GM23338 (cell line): ENCODE results near the gene PAM. TPM values are rescaled to one million over a fixed set of nuclear protein-coding genes. Genes with fewer than 3 reads are reported as not detected.

ENCODE experiments used
- ATAC-seq: fragments of 200-7000 bp; cut with Tn5 transposase; 3 replicates; pipeline ENCODE4 v1.9.1; 2020
- DNase-seq: peaks from one replicate; pipeline ENCODE4 v3.0.0-alpha.2; 2015; ENCODE audit warnings: low spot score
- H2AFZ ChIP-seq: fragments of 200-600 bp; sonication (generic); 2 replicates; pipeline ENCODE4 v1.8.0; 2016; ENCODE audit warnings: antibody characterized with exemption, mild to moderate bottlenecking, moderate library complexity
- H3F3A ChIP-seq: fragments of 200-600 bp; sonication (generic); replicated peaks from 2 replicates; pipeline ENCODE4 v1.8.0; 2017; ENCODE audit warnings: antibody characterized with exemption, mixed run types, low read depth
- H3K27ac ChIP-seq: fragments of 200-600 bp; sonication (generic); 2 replicates; pipeline ENCODE4 v1.6.1; 2016; ENCODE audit warnings: low read depth
- H3K27me3 ChIP-seq: fragments of 200-600 bp; sonication (generic); 2 replicates; pipeline ENCODE4 v1.8.0; 2016; ENCODE audit warnings: mild to moderate bottlenecking, mixed run types, moderate library complexity; ENCODE audit not compliant: insufficient read depth
- H3K36me3 ChIP-seq: fragments of 200-600 bp; sonication (generic); 2 replicates; pipeline ENCODE4 v1.8.0; 2016; ENCODE audit warnings: mild to moderate bottlenecking; ENCODE audit not compliant: insufficient read depth
- H3K4me1 ChIP-seq: fragments of 200-600 bp; sonication (generic); 2 replicates; pipeline ENCODE4 v1.8.0; 2016; ENCODE audit warnings: mild to moderate bottlenecking, moderate library complexity; ENCODE audit not compliant: insufficient read depth
- H3K4me2 ChIP-seq: fragments of 200-600 bp; sonication (generic); 2 replicates; pipeline ENCODE4 v1.7.1; 2017; ENCODE audit warnings: mixed run types
- H3K4me3 ChIP-seq: fragments of 200-600 bp; sonication (generic); 2 replicates; pipeline ENCODE4 v1.6.1; 2016; ENCODE audit warnings: mixed run types
- H3K79me2 ChIP-seq: fragments of 200-600 bp; sonication (generic); replicated peaks from 2 replicates; pipeline ENCODE4 v1.8.0; 2017; ENCODE audit warnings: mild to moderate bottlenecking; ENCODE audit not compliant: insufficient read depth
- H3K9me2 ChIP-seq: fragments of 200-600 bp; sonication (generic); 2 replicates; pipeline ENCODE4 v1.8.0; 2017; ENCODE audit not compliant: insufficient read depth
- H4K20me1 ChIP-seq: fragments of 200-600 bp; sonication (generic); replicated peaks from 2 replicates; pipeline ENCODE4 v1.8.0; 2017; ENCODE audit warnings: mild to moderate bottlenecking; ENCODE audit not compliant: insufficient read depth
- H3K27ac Mint-ChIP-seq: 2 replicates; pipeline ENCODE4 v1.8.0; 2020; ENCODE audit warnings: inconsistent platforms, mild to moderate bottlenecking, moderate library complexity, mixed read lengths
- H3K27me3 Mint-ChIP-seq: 3 replicates; pipeline ENCODE4 v1.8.0; 2022; ENCODE audit warnings: low read depth, mild to moderate bottlenecking, moderate library complexity, mixed read lengths, inconsistent platforms; ENCODE audit not compliant: insufficient read depth, poor library complexity
- H3K36me3 Mint-ChIP-seq: 3 replicates; pipeline ENCODE4 v1.8.0; 2021; ENCODE audit warnings: low read depth, mild to moderate bottlenecking, inconsistent platforms, moderate library complexity, mixed read lengths
- H3K4me1 Mint-ChIP-seq: 3 replicates; pipeline ENCODE4 v1.8.0; 2020; ENCODE audit warnings: mild to moderate bottlenecking, inconsistent platforms, mixed read lengths
- H3K4me3 Mint-ChIP-seq: 3 replicates; pipeline ENCODE4 v1.8.0; 2021; ENCODE audit warnings: moderate library complexity, mild to moderate bottlenecking, inconsistent platforms, mixed read lengths
- H3K9me3 Mint-ChIP-seq: 3 replicates; pipeline ENCODE4 v1.8.0; 2020; ENCODE audit warnings: moderate library complexity, mild to moderate bottlenecking, inconsistent platforms, mixed read lengths
- CREB1 ChIP-seq: fragments of 250-450 bp; sonication (Bioruptor Pico); IDR thresholded peaks from 2 replicates; pipeline ENCODE4 v1.5.0; 2020; ENCODE audit warnings: low read depth, mild to moderate bottlenecking, moderate library complexity
- EZH2 ChIP-seq: fragments of 200-600 bp; sonication (generic); IDR thresholded peaks from one replicate; pipeline ENCODE4 v1.8.0; 2017; ENCODE audit warnings: antibody characterized with exemption, mild to moderate bottlenecking, low read depth; ENCODE audit not compliant: unreplicated experiment
- EZH2phosphoT487 ChIP-seq: fragments of 200-600 bp; sonication (generic); IDR thresholded peaks from one replicate; pipeline ENCODE4 v1.8.1; 2018; ENCODE audit warnings: antibody characterized with exemption; ENCODE audit not compliant: unreplicated experiment
- JUNB ChIP-seq: IDR thresholded peaks from one replicate; pipeline ENCODE4 v1.6.1; 2016; ENCODE audit warnings: antibody characterized with exemption; ENCODE audit not compliant: unreplicated experiment
- NANOG ChIP-seq: IDR thresholded peaks from 2 replicates; pipeline ENCODE4 v1.6.1; 2016; ENCODE audit warnings: antibody characterized with exemption, borderline replicate concordance
- STAT1 ChIP-seq: IDR thresholded peaks from one replicate; pipeline ENCODE4 v1.6.1; 2016; ENCODE audit warnings: antibody characterized with exemption; ENCODE audit not compliant: unreplicated experiment
- ZNF114 ChIP-seq: fragments of 250-450 bp; sonication (Bioruptor Pico); IDR thresholded peaks from 2 replicates; pipeline ENCODE4 v1.5.0; 2020; ENCODE audit warnings: mild to moderate bottlenecking, moderate library complexity
- ZNF331 ChIP-seq: fragments of 250-450 bp; sonication (Bioruptor Pico); IDR thresholded peaks from 2 replicates; pipeline ENCODE4 v1.5.0; 2020; ENCODE audit warnings: low read depth, mild to moderate bottlenecking, moderate library complexity
- polyA plus RNA-seq: library from polyadenylated mRNA; unstranded; fragments of >200 nt; fragmentation: Nextera tagmentation; extraction: Ambion mirVana; gene quantifications from 2 replicates; pipeline ENCODE4 v1.2.1, GENCODE V29; 2016
- total RNA-seq: library from RNA; depleted of rRNA; stranded (reverse); fragments of >200 nt; shearing (Covaris generic); gene quantifications from 2 replicates; pipeline ENCODE4 v1.2.3, GENCODE V29; 2014
- TF ChIP-seq, protein P1 (sequence below): fragments of 250-450 bp; sonication (Bioruptor Pico); IDR thresholded peaks from 2 replicates; pipeline ENCODE4 v1.5.0; 2020; ENCODE audit warnings: mild to moderate bottlenecking, moderate library complexity
- TF ChIP-seq, protein P2 (sequence below): IDR thresholded peaks from one replicate; pipeline ENCODE4 v1.6.1; 2018; ENCODE audit warnings: antibody characterized with exemption; ENCODE audit not compliant: unreplicated experiment
- TF ChIP-seq, protein P3 (sequence below), 2 experiments: fragments of 200-600 bp in 1 of 2; sonication (generic) in 1 of 2; conservative IDR thresholded peaks; 2 replicates each; pipeline versions ENCODE4 v1.5.1 to v1.6.1; 2016 to 2017; ENCODE audit warnings: antibody characterized with exemption in 2 of 2, low read depth in 2 of 2, mild to moderate bottlenecking in 2 of 2, moderate library complexity in 1 of 2

PAM gene
- total and polyA plus RNA-seq, 2 experiments from 2014 or later = 33.9 to 79.4 TPM

DNA sequence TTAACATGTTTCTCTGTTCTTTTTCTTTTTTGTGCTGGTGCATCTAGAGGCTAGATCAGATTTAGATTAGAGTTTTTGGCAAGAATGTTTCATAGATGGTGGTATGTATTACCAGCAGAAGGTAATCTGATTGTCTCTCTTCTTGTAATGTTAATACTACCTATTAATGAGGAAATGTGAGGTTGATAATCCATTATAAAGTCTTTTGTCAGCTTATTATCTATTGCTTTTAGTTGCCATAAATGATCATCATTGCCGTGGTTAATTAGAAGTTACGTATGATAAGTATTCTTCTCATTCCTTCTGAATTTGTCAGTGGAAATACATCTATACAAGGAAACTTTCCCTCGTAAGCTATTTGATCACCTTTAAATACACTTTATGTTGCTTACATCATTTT lies 135.0 kb downstream of the PAM start:
- no peaks in the 10 kb centered on the region for H3K79me2 ChIP-seq
- no peak overlapping the region for H3K4me3 ChIP-seq
- DNase-seq (no peak), ATAC-seq (no peak)
- no peak overlapping the region for H3K4me2 ChIP-seq
- H3K27me3 ChIP-seq = no peaks in the 10 kb centered on the region
- H2AFZ ChIP-seq = no peak overlapping the region
- H3K9me3 Mint-ChIP-seq = no peaks in the 10 kb centered on the region
- TF ChIP-seq JUNB (no peak), CREB1 (no peak), NANOG (no peak), ZNF331 (CRISPR knock-in tag) (no peak), EZH2phosphoT487 (no peak), EZH2 (no peak), STAT1 (no peak), ZNF114 (CRISPR knock-in tag) (no peak)
- TF ChIP-seq, protein P1, sequence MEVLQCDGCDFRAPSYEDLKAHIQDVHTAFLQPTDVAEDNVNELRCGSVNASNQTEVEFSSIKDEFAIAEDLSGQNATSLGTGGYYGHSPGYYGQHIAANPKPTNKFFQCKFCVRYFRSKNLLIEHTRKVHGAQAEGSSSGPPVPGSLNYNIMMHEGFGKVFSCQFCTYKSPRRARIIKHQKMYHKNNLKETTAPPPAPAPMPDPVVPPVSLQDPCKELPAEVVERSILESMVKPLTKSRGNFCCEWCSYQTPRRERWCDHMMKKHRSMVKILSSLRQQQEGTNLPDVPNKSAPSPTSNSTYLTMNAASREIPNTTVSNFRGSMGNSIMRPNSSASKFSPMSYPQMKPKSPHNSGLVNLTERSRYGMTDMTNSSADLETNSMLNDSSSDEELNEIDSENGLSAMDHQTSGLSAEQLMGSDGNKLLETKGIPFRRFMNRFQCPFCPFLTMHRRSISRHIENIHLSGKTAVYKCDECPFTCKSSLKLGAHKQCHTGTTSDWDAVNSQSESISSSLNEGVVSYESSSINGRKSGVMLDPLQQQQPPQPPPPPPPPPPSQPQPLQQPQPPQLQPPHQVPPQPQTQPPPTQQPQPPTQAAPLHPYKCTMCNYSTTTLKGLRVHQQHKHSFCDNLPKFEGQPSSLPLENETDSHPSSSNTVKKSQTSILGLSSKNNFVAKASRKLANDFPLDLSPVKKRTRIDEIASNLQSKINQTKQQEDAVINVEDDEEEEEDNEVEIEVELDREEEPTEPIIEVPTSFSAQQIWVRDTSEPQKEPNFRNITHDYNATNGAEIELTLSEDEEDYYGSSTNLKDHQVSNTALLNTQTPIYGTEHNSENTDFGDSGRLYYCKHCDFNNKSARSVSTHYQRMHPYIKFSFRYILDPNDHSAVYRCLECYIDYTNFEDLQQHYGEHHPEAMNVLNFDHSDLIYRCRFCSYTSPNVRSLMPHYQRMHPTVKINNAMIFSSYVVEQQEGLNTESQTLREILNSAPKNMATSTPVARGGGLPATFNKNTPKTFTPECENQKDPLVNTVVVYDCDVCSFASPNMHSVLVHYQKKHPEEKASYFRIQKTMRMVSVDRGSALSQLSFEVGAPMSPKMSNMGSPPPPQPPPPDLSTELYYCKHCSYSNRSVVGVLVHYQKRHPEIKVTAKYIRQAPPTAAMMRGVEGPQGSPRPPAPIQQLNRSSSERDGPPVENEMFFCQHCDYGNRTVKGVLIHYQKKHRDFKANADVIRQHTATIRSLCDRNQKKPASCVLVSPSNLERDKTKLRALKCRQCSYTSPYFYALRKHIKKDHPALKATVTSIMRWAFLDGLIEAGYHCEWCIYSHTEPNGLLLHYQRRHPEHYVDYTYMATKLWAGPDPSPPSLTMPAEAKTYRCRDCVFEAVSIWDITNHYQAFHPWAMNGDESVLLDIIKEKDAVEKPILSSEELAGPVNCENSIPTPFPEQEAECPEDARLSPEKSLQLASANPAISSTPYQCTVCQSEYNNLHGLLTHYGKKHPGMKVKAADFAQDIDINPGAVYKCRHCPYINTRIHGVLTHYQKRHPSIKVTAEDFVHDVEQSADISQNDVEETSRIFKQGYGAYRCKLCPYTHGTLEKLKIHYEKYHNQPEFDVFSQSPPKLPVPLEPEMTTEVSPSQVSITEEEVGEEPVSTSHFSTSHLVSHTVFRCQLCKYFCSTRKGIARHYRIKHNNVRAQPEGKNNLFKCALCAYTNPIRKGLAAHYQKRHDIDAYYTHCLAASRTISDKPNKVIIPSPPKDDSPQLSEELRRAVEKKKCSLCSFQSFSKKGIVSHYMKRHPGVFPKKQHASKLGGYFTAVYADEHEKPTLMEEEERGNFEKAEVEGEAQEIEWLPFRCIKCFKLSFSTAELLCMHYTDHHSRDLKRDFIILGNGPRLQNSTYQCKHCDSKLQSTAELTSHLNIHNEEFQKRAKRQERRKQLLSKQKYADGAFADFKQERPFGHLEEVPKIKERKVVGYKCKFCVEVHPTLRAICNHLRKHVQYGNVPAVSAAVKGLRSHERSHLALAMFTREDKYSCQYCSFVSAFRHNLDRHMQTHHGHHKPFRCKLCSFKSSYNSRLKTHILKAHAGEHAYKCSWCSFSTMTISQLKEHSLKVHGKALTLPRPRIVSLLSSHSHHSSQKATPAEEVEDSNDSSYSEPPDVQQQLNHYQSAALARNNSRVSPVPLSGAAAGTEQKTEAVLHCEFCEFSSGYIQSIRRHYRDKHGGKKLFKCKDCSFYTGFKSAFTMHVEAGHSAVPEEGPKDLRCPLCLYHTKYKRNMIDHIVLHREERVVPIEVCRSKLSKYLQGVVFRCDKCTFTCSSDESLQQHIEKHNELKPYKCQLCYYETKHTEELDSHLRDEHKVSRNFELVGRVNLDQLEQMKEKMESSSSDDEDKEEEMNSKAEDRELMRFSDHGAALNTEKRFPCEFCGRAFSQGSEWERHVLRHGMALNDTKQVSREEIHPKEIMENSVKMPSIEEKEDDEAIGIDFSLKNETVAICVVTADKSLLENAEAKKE (CRISPR knock-in tag) = no peak
- TF ChIP-seq, protein P2, sequence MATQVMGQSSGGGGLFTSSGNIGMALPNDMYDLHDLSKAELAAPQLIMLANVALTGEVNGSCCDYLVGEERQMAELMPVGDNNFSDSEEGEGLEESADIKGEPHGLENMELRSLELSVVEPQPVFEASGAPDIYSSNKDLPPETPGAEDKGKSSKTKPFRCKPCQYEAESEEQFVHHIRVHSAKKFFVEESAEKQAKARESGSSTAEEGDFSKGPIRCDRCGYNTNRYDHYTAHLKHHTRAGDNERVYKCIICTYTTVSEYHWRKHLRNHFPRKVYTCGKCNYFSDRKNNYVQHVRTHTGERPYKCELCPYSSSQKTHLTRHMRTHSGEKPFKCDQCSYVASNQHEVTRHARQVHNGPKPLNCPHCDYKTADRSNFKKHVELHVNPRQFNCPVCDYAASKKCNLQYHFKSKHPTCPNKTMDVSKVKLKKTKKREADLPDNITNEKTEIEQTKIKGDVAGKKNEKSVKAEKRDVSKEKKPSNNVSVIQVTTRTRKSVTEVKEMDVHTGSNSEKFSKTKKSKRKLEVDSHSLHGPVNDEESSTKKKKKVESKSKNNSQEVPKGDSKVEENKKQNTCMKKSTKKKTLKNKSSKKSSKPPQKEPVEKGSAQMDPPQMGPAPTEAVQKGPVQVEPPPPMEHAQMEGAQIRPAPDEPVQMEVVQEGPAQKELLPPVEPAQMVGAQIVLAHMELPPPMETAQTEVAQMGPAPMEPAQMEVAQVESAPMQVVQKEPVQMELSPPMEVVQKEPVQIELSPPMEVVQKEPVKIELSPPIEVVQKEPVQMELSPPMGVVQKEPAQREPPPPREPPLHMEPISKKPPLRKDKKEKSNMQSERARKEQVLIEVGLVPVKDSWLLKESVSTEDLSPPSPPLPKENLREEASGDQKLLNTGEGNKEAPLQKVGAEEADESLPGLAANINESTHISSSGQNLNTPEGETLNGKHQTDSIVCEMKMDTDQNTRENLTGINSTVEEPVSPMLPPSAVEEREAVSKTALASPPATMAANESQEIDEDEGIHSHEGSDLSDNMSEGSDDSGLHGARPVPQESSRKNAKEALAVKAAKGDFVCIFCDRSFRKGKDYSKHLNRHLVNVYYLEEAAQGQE = no peak
- TF ChIP-seq, protein P3, sequence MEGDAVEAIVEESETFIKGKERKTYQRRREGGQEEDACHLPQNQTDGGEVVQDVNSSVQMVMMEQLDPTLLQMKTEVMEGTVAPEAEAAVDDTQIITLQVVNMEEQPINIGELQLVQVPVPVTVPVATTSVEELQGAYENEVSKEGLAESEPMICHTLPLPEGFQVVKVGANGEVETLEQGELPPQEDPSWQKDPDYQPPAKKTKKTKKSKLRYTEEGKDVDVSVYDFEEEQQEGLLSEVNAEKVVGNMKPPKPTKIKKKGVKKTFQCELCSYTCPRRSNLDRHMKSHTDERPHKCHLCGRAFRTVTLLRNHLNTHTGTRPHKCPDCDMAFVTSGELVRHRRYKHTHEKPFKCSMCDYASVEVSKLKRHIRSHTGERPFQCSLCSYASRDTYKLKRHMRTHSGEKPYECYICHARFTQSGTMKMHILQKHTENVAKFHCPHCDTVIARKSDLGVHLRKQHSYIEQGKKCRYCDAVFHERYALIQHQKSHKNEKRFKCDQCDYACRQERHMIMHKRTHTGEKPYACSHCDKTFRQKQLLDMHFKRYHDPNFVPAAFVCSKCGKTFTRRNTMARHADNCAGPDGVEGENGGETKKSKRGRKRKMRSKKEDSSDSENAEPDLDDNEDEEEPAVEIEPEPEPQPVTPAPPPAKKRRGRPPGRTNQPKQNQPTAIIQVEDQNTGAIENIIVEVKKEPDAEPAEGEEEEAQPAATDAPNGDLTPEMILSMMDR (conservative IDR thresholded peaks at IDR 0.05; ENCODE audit: low read depth in 2 of 2) = no peak
- no peaks in the 10 kb centered on the region for H3K4me1 ChIP-seq
- no peak overlapping the region for H3K27ac Mint-ChIP-seq
- H4K20me1 ChIP-seq = no peaks in the 10 kb centered on the region
- no peaks in the 10 kb centered on the region for H3F3A ChIP-seq
- peaks cover 10% of the 10 kb centered on the region; the same call in 2 of the 3 replicates for H3K4me1 Mint-ChIP-seq
- H3K4me3 Mint-ChIP-seq = no peak overlapping the region
- H3K36me3 Mint-ChIP-seq = no peaks in the 10 kb centered on the region; the same call in 2 of the 3 replicates
- no peaks in the 10 kb centered on the region for H3K9me2 ChIP-seq
- H3K27ac ChIP-seq = no peak overlapping the region
- no peaks in the 10 kb centered on the region for H3K27me3 Mint-ChIP-seq
- H3K36me3 ChIP-seq = no peaks in the 10 kb centered on the region
